Fibroblast of villous mesenchyme (primary cell): ENCODE data around the gene LLGL2. TPM values are rescaled to one million over a fixed set of nuclear protein-coding genes. Genes with fewer than 3 reads are reported as not detected.
"Not testable (repeated sequence)": the region's sequence is repeated elsewhere in the genome, so short reads cannot be mapped to it uniquely, and the experiment has no call there.

ENCODE experiments used
- DNase-seq: peaks from one replicate; pipeline ENCODE4 v3.0.0-alpha.2; 2010; ENCODE audit warnings: low read depth
- H3K4me3 ChIP-seq: 2 replicates; pipeline ENCODE4 v1.5.1; 2011; ENCODE audit warnings: low read depth, mild to moderate bottlenecking, low read length
- CTCF ChIP-seq: IDR thresholded peaks from 2 replicates; pipeline ENCODE4 v1.5.1; 2012; ENCODE audit warnings: low read depth, mild to moderate bottlenecking, low read length; ENCODE audit not compliant: insufficient read depth
- total RNA-seq: library from RNA; depleted of rRNA; stranded (reverse); fragments of >200 nt; gene quantifications from 2 replicates; pipeline ENCODE4 v1.2.3, GENCODE V29; 2012

The LLGL2 gene
- total RNA-seq, 1 donor, result 2.2 TPM

- DNase-seq, result no peak
- H3K4me3 ChIP-seq, result no peak overlapping the region
- no peak for TF ChIP-seq CTCF
Observed at GRCh38 chr17:75518201-75518600, 7.3 kb upstream of the LLGL2 start.

GRCh38 chr17:75518983-75519537, 6.4 kb upstream of the LLGL2 start:
- no peak overlapping the region for H3K4me3 ChIP-seq
- DNase-seq, result no peak
- TF ChIP-seq CTCF, result no peak

- not testable (repeated sequence) for H3K4me3 ChIP-seq, DNase-seq
Observed at GRCh38 chr17:75520413-75520812, 5.1 kb upstream of the LLGL2 start.

DNA sequence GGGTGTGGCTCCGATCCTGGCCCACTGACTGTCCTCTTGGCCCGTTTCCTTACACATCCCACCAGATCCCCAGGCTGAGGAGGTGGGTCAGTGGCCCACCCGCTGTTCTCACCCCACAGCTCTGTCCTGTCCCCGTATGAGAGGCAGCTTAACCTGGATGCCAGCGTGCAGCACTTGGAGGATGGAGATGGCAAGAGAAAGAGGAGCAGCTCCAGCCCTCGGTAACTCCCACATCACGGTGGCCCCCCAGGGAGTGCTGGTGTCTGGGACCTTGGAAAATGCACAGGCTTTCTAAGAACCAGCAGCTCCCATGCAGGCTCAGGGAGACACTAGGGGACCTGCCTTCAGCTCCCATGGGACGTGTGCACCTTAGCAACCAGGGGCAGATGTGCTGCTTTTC, 4.2 kb upstream of the LLGL2 start:
- H3K4me3 ChIP-seq, result no peak overlapping the region
- no peak for DNase-seq
- TF ChIP-seq CTCF, result no peak

GRCh38 chr17:75521951-75522727, 3.4 kb upstream of the LLGL2 start:
- DNase-seq, result no peak
- no peak for TF ChIP-seq CTCF
- H3K4me3 ChIP-seq, result no peak overlapping the region

DNA sequence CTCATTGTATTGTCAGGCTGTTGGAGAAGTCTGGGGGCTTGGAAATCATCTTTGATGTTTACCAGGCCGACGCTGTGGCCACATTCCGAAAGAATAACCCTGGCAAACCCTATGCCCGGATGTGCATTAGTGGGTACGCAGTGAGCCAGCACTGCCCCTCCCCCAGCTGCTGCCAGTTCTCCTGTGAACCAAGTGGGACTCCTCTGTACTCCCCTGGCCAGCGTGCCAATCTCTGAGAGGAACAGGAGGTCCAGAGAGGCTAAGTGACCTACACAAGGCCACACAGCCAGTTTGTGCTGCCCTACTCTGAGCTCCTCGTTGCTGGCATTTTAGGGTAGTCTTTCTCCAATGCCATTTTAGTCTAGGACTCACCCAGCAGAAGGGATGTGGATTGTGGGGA, 1.9 kb upstream of the LLGL2 start:
- DNase-seq, result no peak
- no peak overlapping the region for H3K4me3 ChIP-seq
- TF ChIP-seq CTCF, result no peak

- H3K4me3 ChIP-seq, result peak overlapping the region; percentile 64
- no peak for DNase-seq
- no peak for TF ChIP-seq CTCF
Observed at GRCh38 chr17:75524269-75524969, 1.1 kb upstream of the LLGL2 start.
